ENCODE data around the gene AMH. TPM values are rescaled to one million over a fixed set of nuclear protein-coding genes. Genes with fewer than 3 reads are reported as not detected.

Gene AMH
- polyA plus RNA-seq, 1 donor (not counting 4 experiments of a cell fraction or from before 2014, with no cell fraction given): 0.07 TPM

GRCh38 chr19:2247433-2248101 is 1.6 kb upstream of the AMH start:
- Histone ChIP-seq H3K27me3 (ENCODE audit: control insufficient read depth, extremely low read depth, insufficient read depth, low read length) (peaks cover 31% of the 10 kb centered on the region), H3K27ac (ENCODE audit: control insufficient read depth, insufficient read depth, low read length) (no peak overlapping the region)

GRCh38 chr19:2248136-2249009 is 750 bp upstream of the AMH start:
- TF ChIP-seq CTCF (optimal IDR thresholded peaks at IDR 0.05 in 1 of 3, IDR thresholded peaks at IDR 0.05 in 1 of 3, conservative IDR thresholded peaks at IDR 0.05 in 1 of 3; ENCODE audit: extremely low read depth in 1 of 3, insufficient read depth in 2 of 3, low read length in 3 of 3) (no peak), EZH2 (IDR thresholded peaks at IDR 0.05; ENCODE audit: low read length) (no peak)
- no peak overlapping the region for H2AFZ ChIP-seq (ENCODE audit: control insufficient read depth, low read length)
- no peak overlapping the region for H3K4me3 ChIP-seq (ENCODE audit: control insufficient read depth in 2 of 3, extremely low read depth in 1 of 3, insufficient read depth in 2 of 3, low read depth in 1 of 3, low read length in 3 of 3)
- dilution Hi-C loops (cut with MboI; ENCODE audit: extremely low pct_ligation_motif_present, low sequenced_read_pairs): no loop called here
- DNase-seq (ENCODE audit: low read depth, low spot score) (no peak), FAIRE-seq (no peak)
- no peaks in the 10 kb centered on the region for H3K4me1 ChIP-seq (ENCODE audit: control insufficient read depth, extremely low read depth, insufficient read depth, low read length)
- no peak overlapping the region for H3K27ac ChIP-seq (ENCODE audit: control insufficient read depth, insufficient read depth, low read length)
- peaks cover 13 to 31% of the 10 kb centered on the region in 2 experiments for H3K36me3 ChIP-seq (ENCODE audit: control insufficient read depth in 2 of 2, extremely low read depth in 1 of 2, insufficient read depth in 2 of 2, low read length in 2 of 2)
- H3K9ac ChIP-seq (ENCODE audit: control insufficient read depth, extremely low read depth, insufficient read depth, low read length): no peak overlapping the region
- no peak overlapping the region for H3K4me2 ChIP-seq (ENCODE audit: control insufficient read depth, extremely low read depth, insufficient read depth, low read depth, low read length)
- H3K9me3 ChIP-seq (ENCODE audit: control insufficient read depth, low read depth, low read length): no peaks in the 10 kb centered on the region
- H3K9me1 ChIP-seq (ENCODE audit: control insufficient read depth, extremely low read depth, insufficient read depth, low read length): no peaks in the 10 kb centered on the region
- peaks cover 39% of the 10 kb centered on the region for H3K27me3 ChIP-seq (ENCODE audit: control insufficient read depth, extremely low read depth, insufficient read depth, low read length)
- peaks cover 12% of the 10 kb centered on the region for H3K79me2 ChIP-seq (ENCODE audit: control insufficient read depth, insufficient read depth, low read length)
- H4K20me1 ChIP-seq (ENCODE audit: control insufficient read depth, extremely low read depth, insufficient read depth, low read length): peaks cover 11% of the 10 kb centered on the region

More at GRCh38 chr19:2247433-2248101, 1.6 kb upstream of the AMH start:
- Histone ChIP-seq H3K36me3 (ENCODE audit: control insufficient read depth in 2 of 2, extremely low read depth in 1 of 2, insufficient read depth in 2 of 2, low read length in 2 of 2) (peaks cover 13 to 32% of the 10 kb centered on the region in 2 experiments), H4K20me1 (ENCODE audit: control insufficient read depth, extremely low read depth, insufficient read depth, low read length) (peaks cover 19% of the 10 kb centered on the region), H3K4me1 (ENCODE audit: control insufficient read depth, extremely low read depth, insufficient read depth, low read length) (no peaks in the 10 kb centered on the region), H3K79me2 (ENCODE audit: control insufficient read depth, insufficient read depth, low read length) (peaks cover 20% of the 10 kb centered on the region), H3K9ac (ENCODE audit: control insufficient read depth, extremely low read depth, insufficient read depth, low read length) (no peak overlapping the region), H2AFZ (ENCODE audit: control insufficient read depth, low read length) (no peak overlapping the region), H3K9me1 (ENCODE audit: control insufficient read depth, extremely low read depth, insufficient read depth, low read length) (no peaks in the 10 kb centered on the region), H3K4me2 (ENCODE audit: control insufficient read depth, extremely low read depth, insufficient read depth, low read depth, low read length) (no peak overlapping the region), H3K4me3 (ENCODE audit: control insufficient read depth in 2 of 3, extremely low read depth in 1 of 3, insufficient read depth in 2 of 3, low read depth in 1 of 3, low read length in 3 of 3) (no peak overlapping the region), H3K9me3 (ENCODE audit: control insufficient read depth, low read depth, low read length) (no peaks in the 10 kb centered on the region)
- DNase-seq (ENCODE audit: low read depth, low spot score) (no peak), FAIRE-seq (no peak)
- TF ChIP-seq CTCF (optimal IDR thresholded peaks at IDR 0.05 in 1 of 3, IDR thresholded peaks at IDR 0.05 in 1 of 3, conservative IDR thresholded peaks at IDR 0.05 in 1 of 3; ENCODE audit: extremely low read depth in 1 of 3, insufficient read depth in 2 of 3, low read length in 3 of 3): no peak
- no peak for TF ChIP-seq EZH2 (IDR thresholded peaks at IDR 0.05; ENCODE audit: low read length)
- dilution Hi-C loops (cut with MboI; ENCODE audit: extremely low pct_ligation_motif_present, low sequenced_read_pairs): no loop called here

Measured in keratinocyte (primary cell).